Measurements from ENCODE around the gene CD109. TPM values are rescaled to one million over a fixed set of nuclear protein-coding genes. Genes with fewer than 3 reads are reported as not detected.

CD109 gene
- total RNA-seq, 1 donor from 2014 or later = 1.2 TPM

DNA sequence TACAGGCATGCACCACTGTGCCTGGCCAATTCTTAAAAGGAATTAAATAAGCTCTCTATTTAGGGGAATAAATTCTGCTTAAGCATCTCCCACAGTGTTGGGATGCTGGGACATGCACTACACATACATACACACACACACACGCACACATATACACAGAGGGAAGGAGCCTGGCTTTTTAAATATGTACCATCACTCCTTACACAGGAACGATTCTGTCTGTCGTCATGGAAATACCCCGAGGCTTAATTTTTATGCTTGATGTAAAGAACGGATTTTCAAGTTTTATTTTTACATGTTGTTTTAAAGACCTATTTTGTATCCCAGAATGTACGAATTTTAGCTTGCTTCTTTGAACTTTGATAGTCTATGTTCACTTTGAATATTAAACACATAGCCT, 95.3 kb downstream of the CD109 start:
- no peak overlapping the region for H3K4me3 Mint-ChIP-seq
- no peaks in the 10 kb centered on the region for H3K79me2 ChIP-seq (ENCODE audit: low read depth)
- H2AFZ ChIP-seq (replicated peaks) = no peak overlapping the region
- no peaks in the 10 kb centered on the region for H4K20me1 ChIP-seq (ENCODE audit: low read depth)
- no peak for DNase-seq (ENCODE audit: low spot score)
- no peaks in the 10 kb centered on the region for H3K9me3 Mint-ChIP-seq
- no peaks in the 10 kb centered on the region for H3K36me3 ChIP-seq
- peaks cover 9% of the 10 kb centered on the region for H3F3A ChIP-seq (ENCODE audit: low read depth)
- no peaks in the 10 kb centered on the region for H3K27me3 Mint-ChIP-seq (ENCODE audit: insufficient read depth, low read depth)
- no peak overlapping the region for H3K9ac ChIP-seq
- H3K4me1 Mint-ChIP-seq = peaks cover 16% of the 10 kb centered on the region
- no peaks in the 10 kb centered on the region for H3K36me3 Mint-ChIP-seq
- H3K4me2 ChIP-seq = no peak overlapping the region
- peaks cover 24% of the 10 kb centered on the region for H3K4me1 ChIP-seq
- H3K4me3 ChIP-seq = no peak overlapping the region
- no peak overlapping the region for H3K27ac ChIP-seq
- no peaks in the 10 kb centered on the region for H3K9me3 ChIP-seq (ENCODE audit: low read depth)
- TF ChIP-seq EZH2 (IDR thresholded peaks at IDR 0.05) = no peak
- no peak overlapping the region for H3K27ac Mint-ChIP-seq
- no peaks in the 10 kb centered on the region for H3K27me3 ChIP-seq

DNA sequence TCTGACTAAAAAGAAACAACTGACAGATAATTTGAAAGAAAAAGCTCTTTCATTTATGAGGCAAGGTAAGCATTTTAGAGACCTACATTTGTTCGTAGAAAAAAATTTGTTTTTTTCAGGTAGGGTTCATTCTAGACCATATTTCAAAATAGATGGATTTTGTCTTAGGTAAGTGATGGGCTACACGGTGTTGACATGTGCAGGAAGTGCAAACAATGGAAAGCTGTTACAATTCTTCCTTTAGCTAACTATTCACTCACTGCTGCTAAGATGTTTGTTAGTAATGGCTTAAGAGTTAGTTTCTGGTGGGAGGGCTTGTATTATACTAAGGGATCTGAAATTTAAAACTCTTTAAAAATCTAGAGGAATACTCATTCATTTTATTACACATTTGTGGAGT, 96.7 kb downstream of the CD109 start:
- H3K36me3 ChIP-seq = no peaks in the 10 kb centered on the region
- H3F3A ChIP-seq (ENCODE audit: low read depth) = peaks cover 9% of the 10 kb centered on the region
- H3K79me2 ChIP-seq (ENCODE audit: low read depth) = no peaks in the 10 kb centered on the region
- Mint-ChIP-seq H3K4me3 (no peak overlapping the region), H3K27ac (no peak overlapping the region), H3K9me3 (no peaks in the 10 kb centered on the region), H3K4me1 (peaks cover 16% of the 10 kb centered on the region), H3K36me3 (no peaks in the 10 kb centered on the region), H3K27me3 (ENCODE audit: insufficient read depth, low read depth) (no peaks in the 10 kb centered on the region)
- H3K4me3 ChIP-seq = no peak overlapping the region
- H3K9ac ChIP-seq = no peak overlapping the region
- no peak for TF ChIP-seq EZH2 (IDR thresholded peaks at IDR 0.05)
- TF ChIP-seq, protein P1, sequence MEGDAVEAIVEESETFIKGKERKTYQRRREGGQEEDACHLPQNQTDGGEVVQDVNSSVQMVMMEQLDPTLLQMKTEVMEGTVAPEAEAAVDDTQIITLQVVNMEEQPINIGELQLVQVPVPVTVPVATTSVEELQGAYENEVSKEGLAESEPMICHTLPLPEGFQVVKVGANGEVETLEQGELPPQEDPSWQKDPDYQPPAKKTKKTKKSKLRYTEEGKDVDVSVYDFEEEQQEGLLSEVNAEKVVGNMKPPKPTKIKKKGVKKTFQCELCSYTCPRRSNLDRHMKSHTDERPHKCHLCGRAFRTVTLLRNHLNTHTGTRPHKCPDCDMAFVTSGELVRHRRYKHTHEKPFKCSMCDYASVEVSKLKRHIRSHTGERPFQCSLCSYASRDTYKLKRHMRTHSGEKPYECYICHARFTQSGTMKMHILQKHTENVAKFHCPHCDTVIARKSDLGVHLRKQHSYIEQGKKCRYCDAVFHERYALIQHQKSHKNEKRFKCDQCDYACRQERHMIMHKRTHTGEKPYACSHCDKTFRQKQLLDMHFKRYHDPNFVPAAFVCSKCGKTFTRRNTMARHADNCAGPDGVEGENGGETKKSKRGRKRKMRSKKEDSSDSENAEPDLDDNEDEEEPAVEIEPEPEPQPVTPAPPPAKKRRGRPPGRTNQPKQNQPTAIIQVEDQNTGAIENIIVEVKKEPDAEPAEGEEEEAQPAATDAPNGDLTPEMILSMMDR (IDR thresholded peaks at IDR 0.05) = no peak
- TF ChIP-seq EZH2phosphoT487 (IDR thresholded peaks at IDR 0.05) = no peak
- no peak for DNase-seq (ENCODE audit: low spot score)
- peaks cover 24% of the 10 kb centered on the region for H3K4me1 ChIP-seq
- H4K20me1 ChIP-seq (ENCODE audit: low read depth) = no peaks in the 10 kb centered on the region
- no peaks in the 10 kb centered on the region for H3K9me3 ChIP-seq (ENCODE audit: low read depth)
- H3K27me3 ChIP-seq = no peaks in the 10 kb centered on the region
- no peak overlapping the region for H3K27ac ChIP-seq
- H2AFZ ChIP-seq (replicated peaks) = no peak overlapping the region
- no peak overlapping the region for H3K4me2 ChIP-seq

DNA sequence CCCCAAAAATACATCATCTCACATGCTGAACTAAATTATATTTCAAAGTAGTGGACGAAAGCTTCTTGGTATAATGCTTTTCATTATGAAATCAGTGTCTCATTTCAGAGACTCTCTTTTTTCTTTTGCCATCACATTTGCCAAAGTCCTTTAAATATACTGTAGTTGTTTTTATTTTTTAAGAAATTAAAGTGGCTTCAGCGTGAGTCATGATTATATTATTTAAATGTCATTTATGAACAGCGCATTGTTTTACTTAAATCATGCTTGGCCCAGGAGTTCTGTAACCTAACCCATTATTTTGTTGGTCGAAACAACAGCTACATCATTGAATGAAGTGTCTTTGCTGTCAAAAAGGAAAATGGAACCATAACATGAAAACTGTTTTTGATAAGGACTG, 100.9 kb downstream of the CD109 start:
- H3K79me2 ChIP-seq (ENCODE audit: low read depth) = no peaks in the 10 kb centered on the region
- TF ChIP-seq EZH2 (IDR thresholded peaks at IDR 0.05) = no peak
- TF ChIP-seq, protein P1 (IDR thresholded peaks at IDR 0.05) = no peak
- no peak for TF ChIP-seq EZH2phosphoT487 (IDR thresholded peaks at IDR 0.05)
- H3K9me3 ChIP-seq (ENCODE audit: low read depth) = no peaks in the 10 kb centered on the region
- Mint-ChIP-seq H3K27ac (no peak overlapping the region), H3K27me3 (ENCODE audit: insufficient read depth, low read depth) (no peaks in the 10 kb centered on the region), H3K4me1 (peaks cover under 1% of the 10 kb centered on the region), H3K4me3 (no peak overlapping the region), H3K36me3 (no peaks in the 10 kb centered on the region), H3K9me3 (no peaks in the 10 kb centered on the region)
- H3K4me3 ChIP-seq = no peak overlapping the region
- no peaks in the 10 kb centered on the region for H3F3A ChIP-seq (ENCODE audit: low read depth)
- no peaks in the 10 kb centered on the region for H3K36me3 ChIP-seq
- H3K4me2 ChIP-seq = no peak overlapping the region
- H3K27ac ChIP-seq = no peak overlapping the region
- H3K27me3 ChIP-seq = no peaks in the 10 kb centered on the region
- no peak for DNase-seq (ENCODE audit: low spot score)
- H3K9ac ChIP-seq = no peak overlapping the region
- peaks cover 7% of the 10 kb centered on the region for H3K4me1 ChIP-seq
- no peaks in the 10 kb centered on the region for H4K20me1 ChIP-seq (ENCODE audit: low read depth)
- H2AFZ ChIP-seq (replicated peaks) = no peak overlapping the region

DNA sequence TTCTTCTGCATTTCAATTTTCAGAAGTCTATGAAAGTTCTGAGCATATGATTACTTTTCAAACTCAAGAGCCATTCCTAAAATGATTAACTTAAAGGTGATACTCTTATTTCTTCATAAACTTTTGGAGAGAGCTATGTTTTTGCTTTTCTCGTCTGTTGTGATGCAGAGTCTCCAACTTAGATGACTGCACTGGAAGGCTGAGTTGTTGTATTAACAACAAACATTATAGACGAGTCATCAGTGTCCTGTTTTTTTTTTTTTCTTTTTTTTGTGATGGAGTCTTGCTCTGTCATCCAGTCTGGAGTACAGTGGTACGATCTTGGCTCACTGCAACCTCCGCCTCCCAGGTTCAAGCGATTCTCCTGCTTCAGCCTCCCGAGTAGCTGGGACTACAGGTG, 101.9 kb downstream of the CD109 start:
- H2AFZ ChIP-seq (replicated peaks) = no peak overlapping the region
- no peak for DNase-seq (ENCODE audit: low spot score)
- H3F3A ChIP-seq (ENCODE audit: low read depth) = no peaks in the 10 kb centered on the region
- H3K27me3 Mint-ChIP-seq (ENCODE audit: insufficient read depth, low read depth) = no peaks in the 10 kb centered on the region
- H3K4me2 ChIP-seq = no peak overlapping the region
- no peak overlapping the region for H3K4me3 ChIP-seq
- H3K9me3 ChIP-seq (ENCODE audit: low read depth) = no peaks in the 10 kb centered on the region
- H3K4me3 Mint-ChIP-seq = no peak overlapping the region
- H3K36me3 ChIP-seq = no peaks in the 10 kb centered on the region
- H4K20me1 ChIP-seq (ENCODE audit: low read depth) = no peaks in the 10 kb centered on the region
- no peaks in the 10 kb centered on the region for H3K4me1 Mint-ChIP-seq
- no peaks in the 10 kb centered on the region for H3K27me3 ChIP-seq
- TF ChIP-seq EZH2phosphoT487 (IDR thresholded peaks at IDR 0.05) (no peak), EZH2 (IDR thresholded peaks at IDR 0.05) (no peak)
- TF ChIP-seq, protein P1 (IDR thresholded peaks at IDR 0.05) = no peak
- H3K9me3 Mint-ChIP-seq = no peaks in the 10 kb centered on the region
- peaks cover under 1% of the 10 kb centered on the region for H3K4me1 ChIP-seq
- H3K79me2 ChIP-seq (ENCODE audit: low read depth) = no peaks in the 10 kb centered on the region
- H3K9ac ChIP-seq = no peak overlapping the region
- H3K27ac ChIP-seq = no peak overlapping the region
- H3K36me3 Mint-ChIP-seq = no peaks in the 10 kb centered on the region
- H3K27ac Mint-ChIP-seq = no peak overlapping the region
